ENCODE measurements around the gene WDR87. TPM values are rescaled to one million over a fixed set of nuclear protein-coding genes. Genes with fewer than 3 reads are reported as not detected.

WDR87 gene
- total RNA-seq, 2 experiments from 2014 or later = not detected

- DNase-seq (no peak), ATAC-seq (no peak)
- ChIA-PET CTCF (no interaction called here), POLR2A (no interaction called here)
- H3K9me3 Mint-ChIP-seq (ENCODE audit: low read depth) = no peaks in the 10 kb centered on the region
- H3K4me3 Mint-ChIP-seq = no peak overlapping the region
- H3K4me1 Mint-ChIP-seq = peaks cover 3% of the 10 kb centered on the region
- H3K27ac Mint-ChIP-seq = no peak overlapping the region
- peaks cover 9% of the 10 kb centered on the region for H3K36me3 Mint-ChIP-seq (ENCODE audit: low read depth)
- intact Hi-C loops (cut with DNase I, micrococcal nuclease) = no loop called here
- H3K27me3 Mint-ChIP-seq = no peaks in the 10 kb centered on the region
These were observed 36.1 kb upstream of the WDR87 start for GRCh38 chr19:37942516-37942902.

- DNase-seq = no peak
- ChIA-PET POLR2A (no interaction called here), CTCF (no interaction called here)
- H3K27ac Mint-ChIP-seq = no peak overlapping the region
- H3K27me3 Mint-ChIP-seq = no peaks in the 10 kb centered on the region
- no peak for ATAC-seq
- H3K4me1 Mint-ChIP-seq = peaks cover 3% of the 10 kb centered on the region
- H3K4me3 Mint-ChIP-seq = no peak overlapping the region
- H3K9me3 Mint-ChIP-seq (ENCODE audit: low read depth) = no peaks in the 10 kb centered on the region
- H3K36me3 Mint-ChIP-seq (ENCODE audit: low read depth) = peaks cover 9% of the 10 kb centered on the region
- intact Hi-C loops (cut with DNase I, micrococcal nuclease) = no loop called here
These were observed 35.6 kb upstream of the WDR87 start for GRCh38 chr19:37941782-37942515.

- peaks cover 19% of the 10 kb centered on the region for H3K9me3 Mint-ChIP-seq (ENCODE audit: low read depth)
- H3K27me3 Mint-ChIP-seq = no peaks in the 10 kb centered on the region
- H3K4me1 Mint-ChIP-seq = peaks cover 3% of the 10 kb centered on the region
- ATAC-seq (no peak), DNase-seq (no peak)
- H3K4me3 Mint-ChIP-seq = no peak overlapping the region
- POLR2A ChIA-PET = no interaction called here
- CTCF ChIA-PET = no interaction called here
- H3K36me3 Mint-ChIP-seq (ENCODE audit: low read depth) = peaks cover 21% of the 10 kb centered on the region
- H3K27ac Mint-ChIP-seq = no peak overlapping the region
- intact Hi-C loops (cut with DNase I, micrococcal nuclease) = no loop called here
These were observed 32.0 kb upstream of the WDR87 start for GRCh38 chr19:37938353-37938752.

- Mint-ChIP-seq H3K9me3 (ENCODE audit: low read depth) (peaks cover 19% of the 10 kb centered on the region), H3K36me3 (ENCODE audit: low read depth) (peaks cover 25% of the 10 kb centered on the region), H3K27me3 (no peaks in the 10 kb centered on the region), H3K4me3 (no peak overlapping the region), H3K4me1 (peaks cover 8% of the 10 kb centered on the region), H3K27ac (no peak overlapping the region)
- no peak for ATAC-seq
- ChIA-PET CTCF (no interaction called here), POLR2A (no interaction called here)
- intact Hi-C loops (cut with DNase I, micrococcal nuclease) = no loop called here
- no peak for DNase-seq
These were observed 30.5 kb upstream of the WDR87 start for GRCh38 chr19:37936886-37937285.

GRCh38 chr19:37936166-37936565 lies 29.8 kb upstream of the WDR87 start:
- ATAC-seq = no peak
- H3K4me1 Mint-ChIP-seq = peaks cover 8% of the 10 kb centered on the region
- no peak overlapping the region for H3K27ac Mint-ChIP-seq
- H3K27me3 Mint-ChIP-seq = no peaks in the 10 kb centered on the region
- intact Hi-C loops (cut with DNase I, micrococcal nuclease) = no loop called here
- ChIA-PET CTCF (interaction anchor here (0.6 kb wide), 1 partner anchor 1221 kb away, joined by 3 read pairs; no protein-coding TSS in a partner anchor), POLR2A (no interaction called here)
- H3K36me3 Mint-ChIP-seq (ENCODE audit: low read depth) = peaks cover 25% of the 10 kb centered on the region
- DNase-seq = no peak
- H3K9me3 Mint-ChIP-seq (ENCODE audit: low read depth) = peaks cover 19% of the 10 kb centered on the region
- no peak overlapping the region for H3K4me3 Mint-ChIP-seq

- Mint-ChIP-seq H3K9me3 (ENCODE audit: low read depth) (peaks cover 19% of the 10 kb centered on the region), H3K36me3 (ENCODE audit: low read depth) (peaks cover 30% of the 10 kb centered on the region), H3K4me1 (peaks cover 8% of the 10 kb centered on the region), H3K4me3 (no peak overlapping the region), H3K27ac (no peak overlapping the region), H3K27me3 (no peaks in the 10 kb centered on the region)
- DNase-seq (no peak), ATAC-seq (no peak)
- CTCF ChIA-PET = no interaction called here
- POLR2A ChIA-PET = no interaction called here
- intact Hi-C loops (cut with DNase I, micrococcal nuclease) = no loop called here
These were observed 28.9 kb upstream of the WDR87 start for GRCh38 chr19:37935341-37935740.

GRCh38 chr19:37933937-37934358 lies 27.6 kb upstream of the WDR87 start:
- CTCF ChIA-PET = interaction anchor here (0.8 kb wide), 1 partner anchor 35 kb away, joined by 3 read pairs; no protein-coding TSS in a partner anchor
- H3K4me1 Mint-ChIP-seq = peaks cover 8% of the 10 kb centered on the region
- POLR2A ChIA-PET = no interaction called here

GRCh38 chr19:37932985-37933936 lies 26.9 kb upstream of the WDR87 start:
- ATAC-seq (no peak), DNase-seq (no peak)
- Mint-ChIP-seq H3K27ac (peak overlapping the region; percentile 23), H3K36me3 (ENCODE audit: low read depth) (peaks cover 25% of the 10 kb centered on the region), H3K4me3 (no peak overlapping the region), H3K27me3 (no peaks in the 10 kb centered on the region), H3K9me3 (ENCODE audit: low read depth) (peaks cover 19% of the 10 kb centered on the region), H3K4me1 (peaks cover 10% of the 10 kb centered on the region)
- intact Hi-C loops (cut with DNase I, micrococcal nuclease) = no loop called here
- ChIA-PET CTCF (interaction anchor here (0.8 to 1.4 kb wide), 2 partner anchors 25 to 34 kb away, joined by 3 read pairs; no protein-coding TSS in a partner anchor), POLR2A (no interaction called here)

More at GRCh38 chr19:37933937-37934358, 27.6 kb upstream of the WDR87 start:
- Mint-ChIP-seq H3K9me3 (ENCODE audit: low read depth) (peaks cover 19% of the 10 kb centered on the region), H3K27ac (no peak overlapping the region), H3K36me3 (ENCODE audit: low read depth) (peaks cover 28% of the 10 kb centered on the region), H3K27me3 (no peaks in the 10 kb centered on the region), H3K4me3 (no peak overlapping the region)
- ATAC-seq (no peak), DNase-seq (no peak)
- intact Hi-C loops (cut with DNase I, micrococcal nuclease) = no loop called here

GRCh38 chr19:37931881-37932655 lies 25.7 kb upstream of the WDR87 start:
- H3K36me3 Mint-ChIP-seq (ENCODE audit: low read depth) = peaks cover 22% of the 10 kb centered on the region
- H3K4me1 Mint-ChIP-seq = peaks cover 7% of the 10 kb centered on the region
- H3K27me3 Mint-ChIP-seq = no peaks in the 10 kb centered on the region
- H3K9me3 Mint-ChIP-seq (ENCODE audit: low read depth) = peaks cover 19% of the 10 kb centered on the region
- ChIA-PET POLR2A (no interaction called here), CTCF (interaction anchor here (0.6 to 1.4 kb wide), 5 partner anchors 11 to 712 kb away, joined by 3 to 4 read pairs (median 3); no protein-coding TSS in a partner anchor)
- no peak overlapping the region for H3K4me3 Mint-ChIP-seq
- ATAC-seq (no peak), DNase-seq (peak; percentile 19)
- intact Hi-C loops (cut with DNase I, micrococcal nuclease) = no loop called here
- no peak overlapping the region for H3K27ac Mint-ChIP-seq

- ChIA-PET CTCF (interaction anchor here (0.6 to 0.7 kb wide), 2 partner anchors 86 to 91 kb away, joined by 3 read pairs; no protein-coding TSS in a partner anchor), POLR2A (no interaction called here)
- Mint-ChIP-seq H3K4me1 (peaks cover 7% of the 10 kb centered on the region), H3K36me3 (ENCODE audit: low read depth) (peaks cover 19% of the 10 kb centered on the region), H3K9me3 (ENCODE audit: low read depth) (peaks cover 10% of the 10 kb centered on the region), H3K4me3 (no peak overlapping the region), H3K27ac (no peak overlapping the region), H3K27me3 (no peaks in the 10 kb centered on the region)
- intact Hi-C loops (cut with DNase I, micrococcal nuclease) = no loop called here
- DNase-seq = no peak
- no peak for ATAC-seq
These were observed 24.0 kb upstream of the WDR87 start for GRCh38 chr19:37930416-37930815.

- no peak for DNase-seq
- no peak for ATAC-seq
- Mint-ChIP-seq H3K9me3 (ENCODE audit: low read depth) (peaks cover 3% of the 10 kb centered on the region), H3K36me3 (ENCODE audit: low read depth) (peaks cover 19% of the 10 kb centered on the region), H3K4me1 (peaks cover 7% of the 10 kb centered on the region), H3K27me3 (no peaks in the 10 kb centered on the region), H3K4me3 (no peak overlapping the region), H3K27ac (no peak overlapping the region)
- CTCF ChIA-PET = no interaction called here
- POLR2A ChIA-PET = no interaction called here
- intact Hi-C loops (cut with DNase I, micrococcal nuclease) = no loop called here
These were observed 23.0 kb upstream of the WDR87 start for GRCh38 chr19:37929355-37929923.

Measured in activated CD4-positive, alpha-beta T cell treated with anti-CD3 and anti-CD28 coated beads for 36 hours (primary cell).